GM11168 (cell line): ENCODE results near the gene ITPKB.
"Not testable (repeated sequence)": the region's sequence is repeated elsewhere in the genome, so short reads cannot be mapped to it uniquely, and the experiment has no call there.

Source experiments
- in situ Hi-C: fragments of 300-500 bp; cut with MboI; formaldehyde crosslinking; loops from one replicate; pipeline ENCODE4 v1.12.0; 2022; ENCODE audit warnings: low sequenced_read_pairs; ENCODE audit not compliant: unreplicated experiment

The ITPKB gene

GRCh38 chr1:226611980-226612379, 127.1 kb downstream of the ITPKB start:
- in situ Hi-C loops: not testable (repeated sequence)

- in situ Hi-C loops: no loop called here
Measured at GRCh38 chr1:226611301-226611700, 127.8 kb downstream of the ITPKB start.

GRCh38 chr1:226610671-226611070, 128.4 kb downstream of the ITPKB start:
- in situ Hi-C loops: no loop called here

GRCh38 chr1:226609836-226610455, 129.1 kb downstream of the ITPKB start:
- in situ Hi-C loops: no loop called here

- in situ Hi-C loops: no loop called here
Measured at GRCh38 chr1:226608699-226609505, 130.2 kb downstream of the ITPKB start.

- in situ Hi-C loops: no loop called here
Measured at GRCh38 chr1:226607821-226608220, 131.3 kb downstream of the ITPKB start.

GRCh38 chr1:226607268-226607660, 131.8 kb downstream of the ITPKB start:
- in situ Hi-C loops: no loop called here

- in situ Hi-C loops: no loop called here
Measured at GRCh38 chr1:226606311-226607267, 132.5 kb downstream of the ITPKB start.

GRCh38 chr1:226605318-226605950, 133.6 kb downstream of the ITPKB start:
- in situ Hi-C loops: no loop called here

GRCh38 chr1:226604560-226605317, 134.3 kb downstream of the ITPKB start:
- in situ Hi-C loops: no loop called here

GRCh38 chr1:226603858-226604559, 135.1 kb downstream of the ITPKB start:
- in situ Hi-C loops: no loop called here

GRCh38 chr1:226603022-226603857, 135.8 kb downstream of the ITPKB start:
- in situ Hi-C loops: no loop called here

- in situ Hi-C loops: no loop called here
Measured at GRCh38 chr1:226602186-226603021, 136.7 kb downstream of the ITPKB start.

- in situ Hi-C loops: no loop called here
Measured at GRCh38 chr1:226601456-226601855, 137.6 kb downstream of the ITPKB start.

- in situ Hi-C loops: no loop called here
Measured at GRCh38 chr1:226600254-226600653, 138.8 kb downstream of the ITPKB start.

- in situ Hi-C loops: no loop called here
Measured at GRCh38 chr1:226599636-226600238, 139.3 kb downstream of the ITPKB start.

- in situ Hi-C loops: not testable (repeated sequence)
Measured at GRCh38 chr1:226598955-226599354, 140.1 kb downstream of the ITPKB start.
